Activated CD4-positive, alpha-beta T cell treated with anti-CD3 and anti-CD28 coated beads, Interleukin-2, Interleukin-4, amounts not matched to agents 100 ng/mL and 50 ng/mL, durations not matched to agents 16 hours and 8 hours (primary cell): ENCODE measurements around the gene MRAP.
"Not testable (repeated sequence)": the region's sequence is repeated elsewhere in the genome, so short reads cannot be mapped to it uniquely, and the experiment has no call there.

Experiments
- DNase-seq: peaks from one replicate; pipeline ENCODE4 v3.0.0-alpha.2; 2020; ENCODE audit warnings: low spot score

MRAP gene

DNA sequence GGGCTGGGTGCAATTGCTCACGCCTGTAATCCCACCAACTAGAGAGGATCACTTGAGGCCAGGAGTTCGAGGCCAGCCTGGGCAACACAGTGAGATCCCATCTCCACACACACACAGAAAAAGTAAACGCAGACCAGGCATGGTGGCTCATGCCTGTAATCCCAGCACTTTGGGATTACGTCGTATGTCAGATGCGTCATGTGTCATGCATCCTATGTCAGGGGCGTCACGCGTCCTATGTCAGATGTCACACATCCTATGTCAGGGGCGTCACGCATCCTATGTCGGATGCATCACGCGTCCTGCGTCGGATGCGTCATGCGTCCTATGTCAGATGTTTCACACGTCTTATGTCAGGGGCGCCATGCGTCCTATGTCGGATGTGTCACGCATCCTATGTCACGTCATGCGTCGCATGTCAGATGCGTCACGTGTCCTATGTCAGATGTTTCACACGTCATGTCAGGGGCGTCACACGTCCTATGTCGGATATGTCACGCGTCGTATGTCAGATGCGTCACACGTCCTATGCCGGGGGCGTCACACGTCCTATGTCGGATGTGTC lies 1.5 kb downstream of the MRAP start:
- no peak for DNase-seq

DNA sequence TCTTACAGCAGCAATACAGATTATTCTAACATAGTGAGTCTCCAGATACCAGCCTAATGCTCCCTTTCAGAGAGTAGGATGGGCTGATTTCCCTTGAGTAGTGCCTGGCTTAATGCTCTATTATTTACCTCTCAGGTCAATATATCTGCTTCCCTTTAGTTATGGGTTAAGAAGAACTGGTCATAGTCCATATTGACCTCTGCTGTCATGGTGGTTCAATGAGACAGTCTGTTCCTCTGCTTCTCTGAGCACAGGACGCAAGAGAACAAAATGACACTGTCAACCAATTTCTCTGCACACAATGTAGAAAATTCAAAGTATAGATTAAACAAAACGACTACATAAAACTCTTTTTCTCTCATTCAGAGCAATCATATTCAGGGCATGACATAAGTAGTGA lies 2.9 kb downstream of the MRAP start:
- DNase-seq, result no peak

DNA sequence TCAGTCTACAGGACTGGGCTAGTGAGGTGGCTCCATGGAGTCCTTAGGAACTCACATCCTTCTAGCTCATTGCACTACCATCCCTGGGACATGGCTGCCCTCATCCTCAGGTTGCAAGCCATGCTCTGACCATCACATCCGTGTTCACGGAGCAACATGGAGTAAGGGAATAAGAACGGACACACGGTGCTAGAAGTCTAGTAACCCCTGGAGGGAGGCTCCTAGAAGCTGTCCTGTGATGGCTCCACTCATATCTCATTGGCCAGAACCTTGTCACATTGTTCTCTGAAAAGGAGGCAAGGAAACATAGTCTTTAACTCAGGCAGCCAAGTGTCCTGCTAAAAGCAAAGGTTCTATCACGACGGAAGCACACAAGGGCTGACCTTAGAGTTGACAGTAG lies 3.9 kb downstream of the MRAP start:
- no peak for DNase-seq

DNA sequence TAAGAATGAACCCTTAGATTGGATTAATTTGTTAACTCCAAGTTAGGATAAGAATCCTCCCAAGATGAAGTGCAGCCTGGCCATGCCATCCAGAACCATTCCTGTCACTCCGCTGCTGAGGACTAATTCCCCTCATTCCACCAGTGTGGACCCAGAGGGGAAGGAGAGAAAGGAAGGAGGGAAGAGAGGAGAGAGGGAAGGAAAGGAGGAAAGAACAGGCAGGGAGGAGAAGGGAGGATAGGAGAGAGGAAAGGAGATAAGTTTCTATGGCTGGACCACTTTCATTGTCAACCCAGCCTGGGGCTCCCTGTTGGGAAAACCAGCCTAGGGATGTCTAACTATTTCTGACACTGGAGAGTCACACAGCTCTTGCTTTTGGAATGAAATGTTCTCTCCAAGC lies 4.7 kb downstream of the MRAP start:
- DNase-seq, result no peak

DNA sequence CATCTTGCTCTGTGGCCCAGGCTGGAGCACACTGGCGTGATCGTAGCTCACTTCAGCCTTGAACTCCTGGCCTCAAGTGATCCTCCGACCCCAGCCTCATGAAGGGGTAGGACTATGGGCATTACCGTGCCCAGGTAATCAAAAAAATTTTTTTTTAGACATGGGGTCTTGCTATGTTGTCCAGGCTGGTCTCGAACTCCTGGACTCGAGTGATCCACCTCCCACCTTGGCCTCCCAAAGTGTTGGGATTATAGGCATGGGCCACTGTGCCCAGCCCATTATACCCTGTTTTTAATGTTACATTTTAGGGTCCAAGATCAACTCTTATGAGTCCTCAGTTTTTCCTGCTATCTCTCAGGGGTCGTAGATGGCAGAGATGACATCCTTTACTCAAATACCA lies 6.3 kb downstream of the MRAP start:
- no peak for DNase-seq

DNA sequence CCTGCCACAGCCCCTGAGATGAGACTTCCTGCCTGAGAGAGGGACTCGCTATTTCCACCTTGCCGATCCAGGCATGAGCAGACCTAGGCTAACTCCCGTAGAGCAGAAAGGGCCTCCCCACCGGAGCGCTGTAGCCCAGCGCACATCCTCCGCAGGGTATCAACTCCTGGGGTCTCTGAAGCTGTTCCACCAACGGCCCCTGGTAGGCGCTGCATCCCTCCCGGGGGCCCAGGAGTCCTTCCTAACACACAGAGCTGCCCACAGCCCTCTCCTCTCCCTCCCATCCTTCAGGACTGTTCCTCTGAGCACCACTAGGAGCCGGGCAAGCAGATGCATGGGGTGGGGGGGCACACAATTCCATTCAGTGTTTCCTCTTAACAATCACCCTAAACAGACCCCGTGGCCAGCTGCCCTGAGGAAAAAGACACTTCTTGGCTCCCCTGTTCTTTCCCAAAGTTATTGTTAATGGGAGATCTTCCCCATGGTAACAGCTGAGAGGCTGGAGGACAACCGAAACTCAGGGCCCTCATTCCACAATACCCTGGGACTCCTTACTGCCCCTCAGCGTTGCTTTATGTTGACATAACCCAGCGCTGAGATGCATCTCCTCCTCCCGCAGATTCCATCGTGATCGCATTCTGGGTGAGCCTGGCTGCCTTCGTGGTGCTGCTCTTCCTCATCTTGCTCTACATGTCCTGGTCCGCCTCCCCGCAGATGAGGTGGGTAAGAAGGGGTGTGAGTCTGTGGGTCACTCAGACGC lies 7.5 kb downstream of the MRAP start:
- no peak for DNase-seq

DNA sequence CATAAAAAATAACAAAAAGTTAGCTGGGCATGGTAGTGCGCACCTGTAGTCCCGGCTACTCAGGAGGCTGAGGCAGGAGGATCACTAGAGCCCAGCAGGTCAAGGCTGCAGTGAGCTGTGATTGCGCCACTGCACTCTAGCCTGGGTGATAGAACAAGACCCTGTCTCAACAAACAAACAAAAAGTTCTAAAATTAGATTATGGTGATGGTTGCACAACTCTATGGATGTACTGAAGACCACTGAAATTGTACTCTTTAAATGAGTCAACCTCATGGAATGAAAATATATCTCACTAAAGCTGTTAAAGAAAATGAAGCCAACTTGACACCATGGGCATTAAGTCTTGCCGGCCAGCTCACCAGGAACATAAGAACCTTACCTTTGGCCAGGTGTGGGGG lies 9.1 kb downstream of the MRAP start:
- no peak for DNase-seq

DNA sequence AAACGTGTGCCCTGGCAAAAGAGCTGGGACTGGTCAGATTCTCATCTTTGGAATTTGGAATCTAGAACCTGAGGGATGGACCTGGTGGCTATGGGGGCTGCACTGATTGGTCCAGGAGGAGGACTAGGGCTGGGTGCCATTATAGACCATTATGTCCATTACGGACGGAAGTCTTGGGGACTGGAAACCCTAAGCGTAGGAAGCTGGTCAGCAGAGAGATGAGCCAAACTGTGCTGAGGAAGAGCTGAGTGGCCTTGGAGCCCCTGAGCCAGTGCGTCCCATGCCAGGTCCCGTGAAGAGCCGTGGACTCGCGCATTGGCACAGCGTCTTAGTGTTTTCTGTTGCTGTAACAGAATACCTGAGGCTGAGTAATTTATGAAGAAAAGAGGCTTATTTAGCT lies 10.0 kb downstream of the MRAP start:
- DNase-seq, result no peak

DNA sequence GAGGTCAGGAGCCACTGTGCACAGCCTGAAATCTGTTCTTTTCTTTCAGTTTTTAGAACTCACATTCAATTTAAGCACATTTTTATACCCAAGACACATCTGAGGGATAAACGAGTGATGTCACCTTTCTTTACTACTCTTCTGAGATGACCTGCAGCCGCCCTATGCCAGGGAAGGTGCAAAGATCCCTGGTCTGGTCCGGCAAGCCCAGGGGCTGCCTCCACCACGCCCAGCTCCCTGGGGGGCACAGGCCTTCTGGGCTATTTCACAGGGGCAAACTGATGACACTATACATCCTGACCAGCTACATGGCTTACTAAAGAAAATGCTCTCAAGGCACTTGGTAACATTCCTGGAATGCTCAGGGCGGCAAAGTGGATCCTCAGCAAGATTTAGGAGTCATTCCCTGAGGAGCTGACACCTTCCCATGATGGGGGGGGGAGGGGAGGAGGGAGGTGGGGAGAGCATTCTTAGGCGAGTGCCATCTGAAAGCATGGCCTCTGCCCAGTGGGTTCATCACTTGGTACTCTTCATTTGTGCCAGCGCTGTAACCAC lies 11.3 kb downstream of the MRAP start:
- DNase-seq, result no peak

DNA sequence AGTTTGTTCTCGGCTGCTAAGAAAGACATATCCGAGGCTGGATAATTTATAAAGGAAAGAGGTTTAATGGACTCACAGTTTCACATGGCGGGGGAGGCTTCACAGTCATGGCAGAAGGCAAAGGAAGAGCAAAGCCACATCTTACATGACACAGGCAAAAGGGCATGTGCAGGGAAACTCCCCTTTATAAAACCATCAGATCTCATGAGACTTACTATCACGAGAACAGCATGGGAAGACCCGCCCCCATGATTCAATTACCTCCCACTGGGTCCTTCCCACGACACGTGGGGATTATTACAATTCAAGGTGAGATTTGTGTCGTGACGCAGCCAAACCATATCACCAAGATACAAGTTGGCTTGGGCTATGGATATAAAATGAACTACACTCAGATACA lies 12.3 kb downstream of the MRAP start:
- not testable (repeated sequence) for DNase-seq

DNA sequence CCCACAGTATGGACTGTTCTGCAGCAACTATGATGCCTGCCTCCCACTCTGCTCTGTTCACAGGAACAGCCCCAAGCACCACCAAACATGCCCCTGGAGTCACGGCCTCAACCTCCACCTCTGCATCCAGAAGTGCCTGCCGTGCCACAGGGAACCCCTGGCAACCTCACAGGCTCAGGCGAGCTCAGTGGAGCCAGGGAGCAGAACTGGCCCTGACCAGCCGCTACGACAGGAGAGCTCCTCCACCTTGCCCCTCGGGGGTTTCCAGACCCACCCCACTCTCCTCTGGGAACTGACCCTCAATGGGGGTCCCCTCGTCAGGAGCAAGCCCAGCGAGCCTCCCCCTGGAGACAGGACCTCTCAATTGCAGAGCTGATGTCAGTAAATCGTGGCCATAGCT lies 13.0 kb downstream of the MRAP start:
- DNase-seq, result no peak

DNA sequence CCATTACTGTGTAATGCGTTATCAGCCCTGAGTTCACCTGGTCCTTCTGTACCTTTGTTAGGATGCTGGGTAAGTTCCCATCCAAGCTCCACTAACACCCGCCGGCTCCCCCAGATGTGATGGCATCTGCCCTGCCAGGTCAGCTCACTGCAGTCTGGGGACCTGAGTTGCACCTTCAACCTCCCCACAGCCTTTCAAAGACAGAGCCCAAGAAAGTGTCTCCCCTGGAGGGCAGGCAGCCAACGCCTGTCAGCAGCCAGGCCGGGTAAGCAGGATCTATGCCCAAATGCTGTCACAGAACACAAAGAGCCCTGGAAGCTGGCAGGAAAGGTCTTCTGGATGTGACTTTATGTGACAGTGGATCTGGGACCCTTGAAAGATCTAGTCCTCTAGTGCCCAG lies 13.7 kb downstream of the MRAP start:
- DNase-seq, result no peak

DNA sequence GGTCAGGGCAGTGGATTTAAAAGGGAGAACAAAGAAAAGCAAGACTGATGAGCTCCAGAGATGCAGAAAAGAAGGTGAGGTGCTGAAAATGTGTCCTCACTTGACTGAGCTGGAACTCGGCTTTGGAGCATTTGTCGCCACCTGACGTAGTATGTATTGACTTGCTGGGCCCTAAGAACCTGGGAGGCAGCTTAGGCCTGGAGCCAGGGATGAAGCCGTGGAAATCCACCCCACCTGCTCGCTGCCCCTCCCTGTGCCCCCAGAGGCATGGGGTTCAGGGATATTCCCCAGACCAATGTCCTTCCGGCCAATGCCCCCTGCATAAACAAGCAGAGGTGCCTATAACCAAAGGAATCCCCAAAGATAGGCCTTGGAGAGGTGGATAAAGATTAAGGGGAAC lies 14.3 kb downstream of the MRAP start:
- no peak for DNase-seq

DNA sequence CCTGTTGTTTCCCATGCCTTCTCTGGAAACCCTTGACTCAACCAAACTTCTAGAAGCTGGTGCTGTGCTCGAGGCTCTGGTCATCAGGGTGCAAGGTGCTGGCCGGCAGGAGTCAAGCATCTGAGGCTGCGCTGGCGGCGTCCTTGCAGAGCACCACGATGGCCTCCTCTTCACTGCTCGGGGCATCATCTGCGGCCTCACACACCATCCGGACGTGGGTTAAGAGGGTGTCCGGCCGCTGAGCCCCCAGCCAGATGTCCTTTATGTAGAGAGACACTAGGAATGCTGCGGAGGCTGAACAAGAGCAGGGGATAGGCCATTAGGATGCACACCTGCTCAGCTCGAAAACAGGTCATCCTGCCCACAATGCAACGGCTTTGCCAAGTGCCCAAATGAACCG lies 16.2 kb downstream of the MRAP start:
- no peak for DNase-seq

DNA sequence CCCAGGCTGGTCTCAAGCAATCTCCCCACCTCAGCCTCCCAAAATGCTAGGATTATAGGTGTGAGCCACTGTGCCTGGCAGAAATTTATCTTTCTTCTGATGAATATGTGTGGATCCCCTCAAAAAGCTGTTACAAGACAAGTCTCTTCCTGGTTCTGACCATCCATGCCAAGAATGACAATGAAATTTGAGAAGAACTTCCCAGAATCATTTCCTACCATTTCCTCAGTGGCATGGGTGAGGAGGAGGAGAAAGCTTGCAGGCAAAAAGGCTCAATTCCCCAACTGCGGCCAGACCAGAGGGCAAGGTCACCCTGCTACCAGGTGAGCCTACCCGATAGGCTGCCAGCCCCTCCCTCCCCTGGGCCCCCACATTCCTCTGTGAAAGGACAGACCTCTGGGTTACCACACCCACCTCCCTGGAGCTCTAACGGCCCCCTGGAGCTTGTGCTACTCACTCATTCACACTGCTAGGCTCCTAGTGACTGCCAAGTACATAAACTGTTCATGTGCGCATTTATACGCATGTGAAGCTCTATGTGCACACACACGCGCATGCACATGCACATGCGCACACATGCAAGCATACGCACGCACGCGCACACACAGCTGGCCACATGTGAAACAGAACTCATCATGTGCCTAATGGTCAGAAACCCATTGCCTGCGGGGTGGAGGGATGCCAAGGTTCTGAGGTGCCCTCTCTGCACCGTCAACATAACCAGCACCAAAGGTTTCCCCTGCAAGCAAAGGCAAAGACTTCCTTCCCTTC lies 17.0 kb downstream of the MRAP start:
- DNase-seq, result no peak

DNA sequence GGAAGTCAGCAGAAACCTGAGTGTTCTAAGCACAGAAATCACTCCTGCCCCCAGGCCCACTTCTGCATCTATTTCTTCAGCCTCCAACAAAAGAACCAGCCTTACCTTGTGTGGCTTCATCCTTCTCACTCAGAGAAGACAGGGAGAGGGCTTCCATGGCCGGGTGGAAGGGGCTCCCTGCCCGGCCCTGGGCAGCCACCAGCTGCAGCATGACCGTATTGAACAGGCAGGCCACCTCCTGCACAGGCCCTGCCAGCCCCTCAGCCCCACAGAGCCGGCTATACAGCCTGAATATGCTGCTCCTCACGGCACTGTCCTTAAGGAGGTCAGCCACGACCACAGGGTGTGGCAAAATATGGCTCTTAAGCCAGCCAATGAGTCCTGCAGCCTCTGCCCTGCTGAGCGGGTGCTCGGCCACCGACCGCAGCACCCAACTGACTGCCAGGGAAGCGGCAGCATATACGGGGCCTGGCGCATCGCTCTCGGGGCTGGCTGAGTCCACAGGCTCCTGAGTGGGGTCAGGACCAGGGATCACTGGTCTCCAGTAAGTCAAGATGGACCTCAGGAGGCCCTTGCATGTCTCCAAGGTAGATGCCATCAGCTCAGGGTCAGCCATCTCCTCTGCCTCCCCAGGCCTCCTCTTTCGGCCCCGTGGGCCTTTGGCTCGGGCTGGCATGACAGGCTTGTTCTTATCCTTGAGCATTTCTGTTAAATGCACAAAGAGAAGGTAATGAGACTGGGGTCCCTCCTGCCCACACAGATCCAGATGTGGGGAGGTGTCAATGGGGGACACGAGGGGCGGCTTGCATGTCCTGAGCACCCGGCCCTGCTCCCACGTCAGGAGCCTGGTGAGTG lies 17.9 kb downstream of the MRAP start:
- no peak for DNase-seq

DNA sequence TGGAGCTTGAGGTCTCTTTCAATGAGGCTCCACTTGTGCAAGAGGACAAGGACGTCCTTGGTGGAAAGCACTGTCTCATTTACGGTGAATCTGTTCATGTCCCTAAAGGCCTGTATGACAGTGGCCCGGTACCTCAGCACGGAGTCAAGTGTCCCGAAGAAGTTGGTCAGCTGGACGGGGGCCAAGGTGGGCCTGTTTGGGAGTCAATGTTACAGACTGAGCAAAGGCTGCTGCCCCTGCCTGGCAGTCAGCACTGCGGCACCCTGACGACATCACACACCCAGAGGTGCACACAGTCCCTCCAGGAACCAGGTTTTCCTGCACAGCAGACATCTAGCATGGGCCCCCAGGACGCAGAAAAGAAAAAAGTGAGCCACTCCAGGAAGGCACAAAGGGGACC lies 19.1 kb downstream of the MRAP start:
- no peak for DNase-seq

DNA sequence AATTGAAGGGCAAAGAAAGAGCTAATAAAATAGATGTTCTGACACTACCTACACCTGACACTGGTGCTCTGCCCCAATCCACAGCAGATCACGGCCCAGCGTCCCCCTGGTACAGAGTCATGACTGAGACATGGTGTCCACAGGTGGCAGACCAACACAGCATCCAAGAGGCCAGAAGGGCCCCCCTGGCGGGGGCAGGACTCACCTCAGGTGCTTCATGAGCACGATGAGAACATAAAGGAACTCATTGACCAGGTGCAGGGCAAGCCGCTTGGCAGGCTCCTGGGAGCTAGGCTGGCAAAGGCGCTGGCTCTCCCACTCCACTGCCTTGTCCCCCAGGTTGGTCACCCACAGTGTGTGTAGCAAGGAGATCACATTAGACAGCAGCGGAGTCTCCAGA lies 20.4 kb downstream of the MRAP start:
- DNase-seq, result no peak

DNA sequence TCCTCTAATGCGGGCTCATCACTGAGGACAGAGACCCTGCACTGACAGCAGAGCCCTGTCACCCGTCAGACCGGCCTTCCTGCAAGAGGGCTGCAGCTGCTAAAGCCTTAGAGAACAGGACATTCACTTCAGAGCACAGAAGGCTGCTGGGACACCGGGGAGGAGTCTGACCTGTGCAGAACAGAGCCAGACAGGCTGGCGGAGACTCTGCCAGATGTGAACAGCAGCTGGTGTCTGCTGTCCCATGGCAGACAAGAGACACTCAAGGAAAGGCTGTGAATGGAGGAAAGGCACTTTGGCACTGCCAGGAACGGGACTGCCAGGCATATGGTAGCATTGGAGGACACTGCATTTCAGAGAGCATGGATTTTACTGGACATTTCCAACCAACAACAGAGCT lies 21.4 kb downstream of the MRAP start:
- DNase-seq, result no peak

DNA sequence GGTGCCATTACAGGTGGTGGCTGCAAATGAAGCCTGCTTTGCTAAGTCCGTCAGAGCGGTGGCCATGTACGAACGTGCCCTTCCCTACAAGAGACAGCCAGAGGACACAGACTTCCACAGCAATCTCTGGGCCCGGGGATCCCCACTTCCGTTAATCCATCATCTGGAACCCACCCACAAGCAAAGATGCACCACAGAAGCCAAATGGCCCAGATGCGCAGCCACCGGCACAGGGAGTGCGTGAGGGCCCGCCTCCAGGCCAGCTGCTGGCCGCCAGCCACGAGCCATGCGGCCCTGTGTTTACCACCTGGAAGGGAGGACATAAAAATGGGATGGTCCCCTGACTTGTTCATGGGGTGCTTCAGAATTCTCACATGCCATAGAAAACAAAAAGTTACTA lies 22.1 kb downstream of the MRAP start:
- DNase-seq, result no peak

DNA sequence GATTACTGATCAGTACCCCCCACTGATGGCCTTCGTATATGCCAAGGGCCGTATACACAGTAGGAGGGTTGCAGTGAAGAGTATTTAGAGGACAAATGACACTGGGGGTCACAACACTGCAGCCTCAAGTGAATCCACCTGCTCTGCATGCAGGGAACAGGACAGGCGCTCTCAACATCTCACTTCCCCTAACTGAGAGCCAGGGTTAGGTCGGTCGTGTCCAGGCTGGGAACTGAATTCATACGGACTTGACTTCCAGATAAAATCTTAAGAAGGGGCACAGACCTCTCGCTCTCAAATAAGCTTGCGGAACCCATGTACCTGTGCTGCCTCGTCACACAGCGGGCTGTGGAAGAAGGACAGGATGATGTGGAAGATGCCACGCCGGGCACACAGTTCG lies 22.8 kb downstream of the MRAP start:
- no peak for DNase-seq

DNA sequence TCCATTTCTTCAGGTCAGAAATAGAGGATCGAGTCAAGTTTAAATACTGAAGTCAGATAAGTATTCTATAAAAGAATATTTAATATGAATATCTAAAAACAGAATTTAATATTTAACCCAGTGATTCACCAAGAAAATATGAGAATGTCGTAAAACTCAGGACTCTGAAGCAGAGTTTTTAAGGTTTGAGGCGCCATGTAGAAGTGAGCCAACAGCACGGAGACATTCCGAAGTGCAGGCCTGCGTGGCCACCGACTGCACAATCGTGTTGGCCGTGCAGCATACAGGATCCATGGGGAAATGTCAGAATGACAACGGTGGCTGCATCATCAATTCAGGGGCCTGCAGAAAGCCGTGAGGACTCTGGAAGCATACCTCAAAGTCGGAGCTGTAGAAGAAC lies 23.4 kb downstream of the MRAP start:
- DNase-seq, result no peak
